CD4-positive, alpha-beta T cell treated with Interferon gamma for 1 hour (primary cell): ENCODE data around the gene CELF1.

Experiments
- DNase-seq: peaks from one replicate; pipeline ENCODE4 v3.0.0-alpha.2; 2020

CELF1 gene

DNA sequence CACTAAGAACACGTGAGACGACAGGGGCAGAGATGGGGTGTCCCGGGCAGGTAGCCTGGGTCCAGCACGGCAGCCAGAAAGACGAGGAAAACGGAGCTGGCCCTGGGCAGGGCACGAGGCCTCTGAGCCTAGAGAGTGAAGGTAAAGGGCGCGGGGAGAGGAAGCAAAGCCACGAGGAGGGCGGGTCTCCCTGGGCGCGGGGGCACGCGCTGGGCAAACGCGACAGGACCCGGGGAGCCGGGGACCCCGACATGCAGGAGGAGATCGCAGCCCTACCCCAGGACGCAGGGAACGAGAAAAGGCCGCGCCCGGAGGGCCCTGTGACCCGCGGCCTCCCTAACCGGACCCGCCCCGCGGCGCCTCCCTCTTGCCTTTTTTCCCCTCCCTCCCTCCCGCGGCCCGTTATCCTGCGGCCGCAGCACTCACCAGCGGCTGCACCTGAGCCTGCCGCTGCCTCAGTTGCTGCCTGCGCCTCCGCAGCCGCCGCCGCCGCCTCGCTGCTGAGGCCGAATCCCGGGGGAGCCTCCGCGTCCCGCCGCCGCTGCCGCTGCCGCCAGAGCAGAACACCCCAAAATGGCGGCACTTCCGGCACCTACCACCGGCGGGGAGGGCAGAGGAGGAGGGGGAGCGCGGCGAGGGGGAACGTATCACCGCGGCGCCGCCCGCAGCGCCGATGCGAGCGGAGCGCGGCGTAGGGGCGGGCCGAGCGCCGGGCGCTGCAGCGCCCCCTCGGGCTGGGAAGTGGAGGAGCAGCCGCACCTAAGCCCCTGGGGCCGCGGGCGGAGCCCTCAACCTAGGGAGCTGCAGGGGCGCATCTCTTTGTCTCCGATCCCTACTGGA, at the start of gene CELF1:
CELF1 (minus strand) TSS at position 567 of the 840 bp plus-strand sequence. CDS start 53,609 bp downstream, outside the sequence.
- peak; percentile 90 for DNase-seq

DNA sequence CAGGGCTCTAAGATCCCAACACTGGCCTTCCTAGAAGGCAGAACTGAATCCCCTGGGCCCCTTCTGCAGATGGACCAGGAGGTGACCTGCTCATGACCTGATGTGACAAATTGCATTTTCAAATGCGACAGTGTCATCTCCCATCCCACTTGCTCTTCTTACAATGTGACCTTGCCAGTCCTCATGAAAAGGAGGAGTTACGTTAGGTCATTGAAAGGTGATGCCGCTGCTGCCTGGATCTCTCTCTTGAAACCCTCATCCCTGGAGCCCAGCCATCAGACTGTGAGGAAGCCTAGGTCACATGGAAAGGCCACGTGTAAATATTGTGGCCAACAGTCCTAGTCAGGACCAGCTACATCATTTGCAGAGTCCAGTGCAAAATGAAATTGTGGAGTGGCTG, 47.0 kb upstream of the CELF1 start:
- no peak for DNase-seq

DNA sequence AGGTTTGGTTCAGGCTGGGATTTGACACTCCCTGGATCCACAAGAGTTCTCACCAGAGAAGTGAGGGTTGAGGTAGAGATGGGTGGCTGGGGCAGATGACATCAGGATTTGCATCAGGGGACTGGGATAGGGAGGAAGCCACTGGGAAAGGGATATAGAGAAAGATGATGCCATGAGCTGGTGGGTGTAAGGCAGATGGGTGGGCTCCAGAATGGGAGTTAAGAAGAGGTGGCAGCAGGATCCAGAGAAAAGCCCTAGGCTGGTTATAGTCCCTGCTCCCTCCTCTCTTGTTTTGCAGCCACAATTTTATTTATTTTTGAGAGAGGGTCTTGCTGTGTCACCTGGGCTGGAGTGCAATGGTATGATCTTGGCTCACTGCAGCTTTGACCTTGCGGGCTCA, 43.0 kb upstream of the CELF1 start:
- DNase-seq: no peak

DNA sequence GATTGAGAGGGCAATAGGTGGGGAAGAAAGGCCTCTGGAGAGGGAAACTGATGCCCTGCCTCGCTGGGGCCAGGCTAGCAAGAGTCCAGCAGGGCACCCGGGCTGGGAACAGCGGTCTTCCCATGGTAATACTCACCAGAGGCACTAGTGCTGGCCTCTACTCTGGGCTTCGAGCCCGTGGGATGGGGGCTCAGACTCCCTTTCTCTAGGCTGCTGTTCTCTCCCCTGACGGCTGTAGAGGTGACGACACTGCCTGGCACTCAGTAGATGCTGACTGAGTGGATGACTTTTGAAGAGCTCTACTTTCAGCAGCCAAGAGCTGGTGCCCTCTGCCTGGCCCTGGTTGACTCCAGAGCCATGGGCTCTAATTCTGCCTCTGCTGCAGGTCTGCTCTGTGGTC, 42.1 kb upstream of the CELF1 start:
- DNase-seq: no peak

DNA sequence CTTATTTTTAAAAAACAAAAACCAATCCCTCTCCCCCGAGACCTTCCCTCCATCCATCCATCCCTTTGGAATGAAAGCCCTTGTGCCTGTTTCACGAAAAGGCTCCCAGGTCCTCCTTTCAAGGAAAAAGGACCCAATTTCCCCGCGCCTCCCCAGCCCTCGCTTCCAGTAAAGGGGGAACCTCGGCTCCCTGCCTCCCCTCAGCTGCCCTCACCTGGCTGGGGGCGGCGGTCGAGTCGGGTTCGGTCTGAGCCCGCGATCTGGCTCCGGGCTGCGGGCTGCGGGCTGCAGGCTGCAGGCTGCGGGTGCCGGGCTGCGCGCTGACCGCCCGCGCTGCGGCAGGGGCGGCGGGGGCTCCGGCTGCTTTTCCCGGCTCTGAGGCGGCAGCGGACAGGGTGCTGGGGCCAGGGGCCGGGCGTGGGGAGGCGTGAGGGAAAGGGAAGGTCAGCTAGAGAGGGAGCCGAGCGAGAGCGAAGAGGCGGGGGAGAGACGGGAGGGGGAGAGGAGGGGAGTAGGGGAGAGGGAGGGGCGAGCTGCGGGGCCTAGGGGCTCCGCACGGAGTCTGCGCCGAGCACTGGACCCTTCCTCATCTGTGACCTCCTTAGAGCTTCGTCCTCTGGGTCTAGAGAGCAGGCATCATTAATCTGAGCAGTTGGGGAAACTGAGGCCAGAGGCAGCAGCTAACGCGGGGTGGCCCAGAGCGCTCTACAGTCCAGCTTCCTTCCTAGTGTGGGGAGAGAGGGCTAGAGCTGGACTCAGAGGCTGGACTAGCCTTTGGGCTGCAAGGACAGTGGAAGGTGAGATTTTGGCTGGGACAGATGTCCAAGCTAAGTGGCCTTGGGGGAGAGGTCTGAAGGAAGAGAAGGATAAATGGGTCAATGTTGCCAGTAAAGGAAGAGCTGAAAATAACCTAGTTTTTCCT, 41.3 kb upstream of the CELF1 start, which contains the start of gene C1QTNF4:
C1QTNF4 (minus strand) TSS at position 478 of the 922 bp plus-strand sequence. CDS start 3,601 bp downstream, outside the sequence.
- no peak for DNase-seq

DNA sequence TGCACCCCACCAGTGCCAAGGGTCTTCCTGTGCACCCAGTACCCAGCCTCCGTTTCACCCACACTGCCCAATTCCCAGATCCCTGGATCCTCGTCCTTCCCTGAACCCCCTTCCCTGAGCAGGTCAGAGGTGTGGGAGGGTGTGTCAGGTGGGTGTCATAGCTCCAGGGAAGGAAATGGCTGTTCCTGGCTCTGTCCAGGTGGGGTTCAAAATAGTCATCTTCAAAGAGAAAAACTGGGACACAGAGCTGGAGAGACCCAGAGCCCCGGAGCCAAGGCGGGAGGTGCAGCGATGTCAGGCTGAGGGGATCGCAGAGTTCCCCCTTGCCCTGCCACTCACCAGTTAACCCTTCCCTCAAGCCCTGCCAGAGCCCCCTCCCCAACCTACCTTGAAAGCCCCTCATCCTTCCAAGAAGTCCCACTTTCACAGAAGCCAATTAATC, 40.6 kb upstream of the CELF1 start:
- DNase-seq: no peak

DNA sequence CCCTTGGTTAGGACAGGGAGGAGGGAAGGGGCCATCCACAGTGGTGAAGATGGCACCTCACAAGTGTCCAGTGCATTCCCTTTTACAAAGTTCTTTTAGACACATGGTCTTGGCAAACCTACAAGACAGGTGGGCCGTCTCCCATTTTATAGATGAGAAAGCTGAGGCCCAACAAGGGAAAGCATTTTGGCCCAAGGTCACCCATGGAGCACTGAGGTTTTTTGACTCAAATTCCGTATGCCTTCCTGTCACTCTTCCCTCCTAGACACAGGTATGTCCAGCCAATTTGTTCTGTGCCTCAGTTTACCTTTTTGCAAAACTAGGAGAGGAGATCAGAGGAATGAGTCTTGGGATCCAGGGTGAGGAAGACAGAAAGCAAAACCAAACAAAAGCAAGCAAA, 40.0 kb upstream of the CELF1 start:
- no peak for DNase-seq

DNA sequence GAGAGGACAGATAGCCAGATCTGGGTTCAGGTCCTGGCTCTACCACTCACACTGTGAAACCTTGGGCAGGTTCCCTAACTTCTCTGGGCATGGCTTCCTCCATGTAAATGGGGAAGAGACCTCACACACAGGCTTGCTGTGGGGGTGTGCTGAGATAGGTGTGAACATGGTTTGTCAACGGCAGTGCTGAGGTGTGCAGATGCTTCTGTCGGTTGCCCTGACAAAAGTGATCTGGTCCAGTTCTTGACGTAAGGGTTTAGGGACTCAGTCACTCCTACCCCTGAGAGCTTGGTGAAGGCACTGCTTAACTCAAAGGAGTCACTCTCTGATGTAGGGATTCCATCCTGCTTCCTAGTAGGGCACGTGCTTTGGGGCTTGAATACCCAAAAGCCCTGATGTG, 39.3 kb upstream of the CELF1 start:
- no peak for DNase-seq

DNA sequence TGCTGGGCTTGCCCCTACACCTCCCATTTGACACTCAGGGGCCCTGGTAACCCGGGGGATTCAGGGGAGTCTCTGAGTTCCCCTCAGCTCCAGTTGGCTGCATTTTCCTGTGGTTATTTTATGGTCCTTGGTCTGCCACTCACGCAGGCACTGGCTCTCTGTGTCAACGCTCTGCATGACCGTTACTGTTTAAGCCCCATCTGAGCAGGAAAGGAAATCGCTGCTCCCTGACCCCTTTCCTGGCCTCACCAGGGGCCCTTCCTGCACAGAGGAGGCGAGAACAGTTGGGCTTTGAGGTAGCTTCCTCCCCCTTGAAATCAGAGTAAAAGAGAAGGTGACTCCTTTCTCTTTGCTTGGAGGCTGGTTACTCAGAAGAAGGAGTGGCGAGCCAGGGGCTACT, 38.8 kb upstream of the CELF1 start:
- no peak for DNase-seq

DNA sequence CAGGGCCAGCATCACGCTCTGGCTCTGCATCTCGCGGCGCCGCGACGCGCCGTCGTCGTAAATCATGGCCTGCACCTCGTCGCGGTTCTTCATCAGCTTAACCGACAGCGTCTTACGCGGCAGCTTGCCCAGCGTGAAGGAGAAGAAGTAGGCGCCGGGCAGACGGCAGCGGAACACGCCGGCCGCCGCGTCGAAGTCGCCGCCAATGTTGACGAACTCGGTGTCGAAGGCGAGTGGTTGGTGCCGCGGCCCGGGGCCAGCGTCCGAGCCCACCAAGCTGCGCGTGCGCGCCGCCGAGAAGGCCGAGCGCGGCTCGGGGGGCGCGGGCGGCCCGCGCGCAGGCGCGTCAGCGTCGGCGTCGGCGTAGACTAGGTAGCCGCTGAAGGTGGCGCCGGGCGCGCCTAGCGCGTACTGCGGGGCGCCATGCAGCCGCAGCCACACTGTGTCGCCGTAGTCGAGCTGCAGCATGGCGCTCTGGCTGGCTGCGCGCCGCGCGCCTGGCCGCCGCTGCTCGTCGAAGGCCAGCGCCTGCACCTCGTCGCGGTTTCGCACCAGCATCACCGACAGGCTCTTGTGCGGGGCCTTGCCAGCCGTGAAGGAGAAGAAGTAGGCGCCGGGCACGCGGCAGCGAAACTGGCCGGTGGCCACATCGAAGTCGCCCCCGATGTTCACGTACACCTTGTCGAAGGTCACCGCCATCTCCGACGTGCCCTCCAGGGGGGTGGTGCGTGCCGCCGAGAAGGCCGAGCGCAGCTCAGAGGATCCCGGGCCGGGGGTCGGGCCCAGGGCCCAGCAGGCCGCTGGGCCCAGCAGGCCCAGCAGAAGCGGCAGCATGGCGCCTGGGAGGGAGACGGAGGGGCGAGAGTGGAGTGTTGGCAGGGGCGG, 37.3 kb upstream of the CELF1 start:
- DNase-seq: no peak

DNA sequence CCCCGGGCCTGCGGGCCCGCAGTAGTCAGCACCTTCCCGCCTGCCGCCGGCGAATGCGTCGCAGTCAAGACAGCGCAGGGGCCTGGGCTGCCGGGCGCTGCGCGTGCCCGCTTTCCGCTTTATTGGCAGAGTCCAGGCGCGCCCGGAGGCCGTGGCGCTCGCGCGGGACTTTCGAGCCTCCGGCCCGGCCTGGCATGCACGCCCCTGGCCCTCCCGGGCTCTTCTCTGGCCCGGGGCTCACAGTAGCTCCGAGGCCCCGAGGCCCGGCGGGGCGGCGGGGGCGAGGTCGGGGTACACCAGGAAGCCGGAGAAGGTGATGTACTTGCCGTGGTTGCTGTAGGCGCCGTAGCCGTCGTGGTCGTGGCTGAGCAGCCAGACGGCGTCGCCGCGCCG, 36.6 kb upstream of the CELF1 start:
- no peak for DNase-seq

DNA sequence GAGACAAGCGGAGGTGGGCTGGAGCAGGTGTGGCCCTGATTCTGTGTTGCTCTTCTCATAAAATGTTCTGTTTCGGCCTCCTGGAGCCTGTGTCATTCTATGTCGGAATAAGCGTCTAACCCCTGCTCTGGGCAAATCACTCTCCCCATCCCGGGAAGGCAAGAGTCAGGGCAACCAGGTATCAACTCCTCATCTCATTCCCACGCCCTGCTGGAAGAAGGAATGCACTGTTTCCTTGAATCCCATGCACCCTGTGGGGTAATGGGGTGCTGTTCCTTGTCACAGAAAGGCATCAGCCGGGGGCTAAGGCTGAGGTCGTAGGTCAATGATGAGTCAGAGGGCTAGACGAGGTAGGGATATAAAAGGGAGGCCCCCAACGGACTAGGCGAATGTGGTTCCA, 36.2 kb upstream of the CELF1 start:
- no peak for DNase-seq

DNA sequence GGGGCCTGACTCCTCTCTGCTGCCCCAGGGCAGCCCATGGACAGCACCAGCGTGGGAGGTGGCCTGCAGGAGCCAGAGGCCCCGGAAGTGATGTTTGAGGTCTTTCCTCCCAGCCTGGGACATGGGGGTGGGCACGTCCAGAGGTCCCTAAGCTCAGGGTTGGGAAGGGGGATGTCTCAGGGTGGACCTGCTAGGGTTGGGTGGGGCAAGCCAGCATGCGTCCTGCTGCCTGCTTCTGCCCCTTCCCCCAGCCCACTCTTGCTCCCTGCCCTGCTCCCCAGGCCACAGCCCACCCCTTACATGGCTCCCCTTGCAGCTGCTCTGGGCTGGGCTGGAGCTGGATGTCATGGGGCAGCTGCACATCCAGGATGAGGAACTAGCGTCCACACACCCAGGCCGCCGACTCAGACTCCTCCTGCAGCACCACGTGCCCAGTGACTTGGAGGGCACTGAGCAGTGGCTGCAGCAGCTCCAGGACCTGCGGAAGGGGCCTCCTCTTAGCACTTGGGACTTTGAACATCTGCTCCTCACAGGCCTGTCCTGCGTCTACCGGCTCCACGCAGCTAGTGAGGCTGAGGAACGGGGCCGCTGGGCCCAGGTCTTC, 34.9 kb upstream of the CELF1 start:
- DNase-seq: peak; percentile 39

DNA sequence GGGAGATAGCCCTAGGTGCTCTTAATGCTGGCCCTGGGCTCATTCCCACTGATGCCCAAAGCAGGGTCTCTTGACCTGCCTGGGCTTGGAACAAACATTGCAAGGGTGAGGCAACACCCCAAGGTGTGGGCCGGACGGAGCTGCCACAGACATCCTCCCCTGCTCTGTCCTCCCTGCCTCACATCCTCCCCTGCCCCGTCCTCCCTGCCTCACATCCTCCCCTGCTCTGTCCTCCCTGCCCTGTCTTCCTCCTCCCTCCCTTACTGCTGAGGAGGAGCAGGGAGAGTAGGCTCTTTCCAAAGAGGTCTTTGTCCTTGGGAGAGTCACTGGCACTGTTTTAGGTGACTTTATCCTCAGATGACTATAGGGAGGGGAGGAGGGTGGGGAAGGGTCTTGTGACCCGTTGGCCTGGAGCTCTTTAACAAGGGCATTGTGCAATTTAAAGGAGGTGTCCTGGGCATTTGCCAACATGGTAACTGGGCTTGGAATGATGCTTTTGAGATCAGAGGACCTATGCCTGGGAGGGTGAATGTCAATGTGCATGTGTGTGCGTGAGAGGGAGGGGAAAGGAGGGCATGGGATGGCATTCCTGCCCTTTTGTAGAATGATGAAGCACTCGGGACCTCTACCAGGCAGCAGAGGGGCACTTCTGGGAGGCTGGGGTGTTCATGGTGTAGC, 34.2 kb upstream of the CELF1 start:
- no peak for DNase-seq

DNA sequence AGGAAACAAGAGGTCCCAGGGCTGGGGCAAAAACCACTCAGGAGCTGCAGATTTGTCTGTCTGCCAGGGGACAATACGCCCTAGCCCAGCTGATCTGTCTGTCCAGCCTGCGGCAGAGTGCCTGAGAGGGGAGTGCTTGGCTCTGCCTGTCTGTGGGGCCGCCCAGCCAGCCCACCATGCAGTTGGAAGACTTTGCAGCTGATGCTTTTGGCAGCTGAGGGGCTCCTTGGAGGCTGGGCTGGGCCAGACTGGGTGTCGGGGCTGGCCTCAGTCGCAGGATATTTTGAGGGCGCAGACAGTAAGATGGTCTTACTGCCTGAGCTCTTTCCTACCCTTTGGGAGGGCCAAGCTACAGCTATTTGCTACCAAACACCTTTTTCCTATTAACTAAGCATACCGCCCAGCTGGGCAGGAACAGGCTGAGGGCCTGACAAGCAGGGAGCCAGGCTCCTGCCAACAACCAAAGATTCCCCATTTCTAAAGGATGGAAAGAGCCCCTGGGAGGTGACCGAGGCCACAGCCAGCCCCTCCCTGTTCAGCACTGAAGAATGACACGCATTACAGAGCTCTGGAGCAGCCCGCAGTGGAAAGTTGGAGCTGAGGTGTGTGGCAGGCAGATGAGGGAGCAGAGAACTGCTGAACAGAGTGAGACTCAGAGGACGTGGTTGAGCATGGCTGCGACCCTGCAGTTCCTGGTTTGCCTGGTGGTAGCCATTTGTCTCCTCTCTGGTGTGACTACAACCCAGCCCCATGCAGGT, 33.3 kb upstream of the CELF1 start, which contains the start of gene FAM180B:
FAM180B (plus strand) TSS at position 581 of the 758 bp plus-strand sequence; CDS start at position 672, 91 bp downstream.
- no peak for DNase-seq

DNA sequence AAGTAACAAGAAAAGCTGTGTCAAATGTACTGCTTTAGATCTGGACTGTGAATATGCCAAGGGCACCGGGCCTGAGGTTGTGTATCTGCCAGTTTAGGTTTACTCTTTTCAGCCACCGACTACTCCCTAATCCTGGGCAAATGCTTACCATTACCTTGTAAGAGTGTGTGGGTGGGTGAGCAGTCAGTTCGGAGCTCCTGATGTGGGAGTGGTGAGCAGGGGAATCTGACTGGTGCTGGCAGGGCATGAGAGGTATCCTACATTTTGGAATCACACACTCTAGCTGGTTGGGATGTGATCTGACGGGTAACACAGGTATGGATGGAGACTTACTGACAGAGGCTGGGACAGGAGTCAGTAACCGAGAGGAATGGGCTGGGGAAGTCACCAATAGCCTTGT, 30.9 kb upstream of the CELF1 start:
- DNase-seq: no peak

DNA sequence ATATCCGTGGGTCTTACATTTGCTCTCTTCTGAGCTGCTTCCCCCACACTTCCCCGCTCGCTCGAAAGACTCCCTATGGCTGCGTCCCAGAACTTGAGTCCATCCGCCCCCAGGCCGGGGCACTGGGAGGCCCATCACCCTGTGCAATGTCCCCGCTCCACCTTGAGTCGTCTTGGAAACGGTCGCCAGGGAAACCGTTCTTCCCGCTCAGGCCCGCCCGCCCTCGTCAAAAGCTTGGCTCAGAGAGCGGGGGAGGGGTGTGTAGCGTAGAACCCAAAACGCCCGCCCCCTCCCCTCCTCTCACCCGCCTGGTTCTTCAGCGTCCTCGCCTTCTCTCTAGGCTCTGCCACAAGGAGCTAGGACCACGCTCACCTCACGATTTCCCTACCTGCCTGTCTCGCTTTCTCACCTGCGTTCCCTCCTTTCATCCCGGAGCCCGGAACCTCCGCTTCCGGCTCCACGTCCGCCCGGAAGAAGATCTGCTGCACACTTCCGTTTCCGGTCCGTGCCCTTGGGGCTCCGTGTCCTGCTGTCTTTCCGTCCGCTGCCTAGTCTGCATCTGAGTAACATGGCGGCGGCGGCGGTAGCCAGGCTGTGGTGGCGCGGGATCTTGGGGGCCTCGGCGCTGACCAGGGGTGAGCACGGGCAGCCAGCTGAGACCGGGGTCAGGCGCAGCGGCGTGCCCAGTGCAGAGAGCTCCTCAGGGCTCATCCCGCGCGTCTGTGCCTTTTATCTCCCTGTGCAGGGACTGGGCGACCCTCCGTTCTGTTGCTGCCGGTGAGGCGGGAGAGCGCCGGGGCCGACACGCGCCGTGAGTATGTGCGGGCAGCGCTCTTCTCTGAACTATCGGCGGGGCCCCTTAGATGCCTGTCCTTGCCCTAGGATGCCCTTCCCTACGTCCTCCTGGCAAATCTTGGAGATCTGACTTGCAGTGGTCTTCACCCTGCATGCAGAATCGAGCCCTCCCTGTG, 25.9 kb upstream of the CELF1 start, which contains the start of the genes KBTBD4 and NDUFS3:
KBTBD4 (minus strand) TSS at position 447 of the 971 bp plus-strand sequence; CDS start at position 428, 19 bp downstream.
NDUFS3 (plus strand) TSS at position 551 of the 971 bp plus-strand sequence; CDS start at position 569, 18 bp downstream.
- peak; percentile 81 for DNase-seq

DNA sequence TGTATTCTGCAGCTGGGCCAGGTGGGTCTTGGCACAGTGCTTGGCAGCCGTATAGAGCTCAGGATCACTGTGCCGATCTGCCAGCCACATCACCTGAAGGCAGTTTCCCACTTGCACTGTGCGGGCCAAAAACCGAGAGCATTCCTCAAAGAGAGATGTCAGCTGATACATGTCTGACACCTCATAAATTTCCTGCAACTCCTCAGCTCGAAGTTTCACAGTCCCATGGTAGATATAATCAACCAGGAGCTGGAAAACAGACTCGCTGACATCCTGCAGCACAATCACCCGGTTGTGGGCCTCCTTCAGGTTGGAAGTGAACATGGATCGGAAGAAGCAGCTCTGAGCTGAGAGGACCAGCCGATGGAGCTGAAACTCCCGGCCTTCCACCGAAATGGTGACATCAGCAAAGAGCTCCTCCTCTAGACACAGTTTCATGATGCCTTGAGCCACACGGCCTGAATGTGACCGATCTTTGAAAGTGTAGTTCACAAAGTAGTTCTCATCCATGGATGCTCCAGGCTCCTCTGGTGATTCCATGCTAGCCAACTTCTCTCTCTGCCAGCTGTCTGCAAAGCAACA, 24.6 kb upstream of the CELF1 start:
- DNase-seq: no peak

DNA sequence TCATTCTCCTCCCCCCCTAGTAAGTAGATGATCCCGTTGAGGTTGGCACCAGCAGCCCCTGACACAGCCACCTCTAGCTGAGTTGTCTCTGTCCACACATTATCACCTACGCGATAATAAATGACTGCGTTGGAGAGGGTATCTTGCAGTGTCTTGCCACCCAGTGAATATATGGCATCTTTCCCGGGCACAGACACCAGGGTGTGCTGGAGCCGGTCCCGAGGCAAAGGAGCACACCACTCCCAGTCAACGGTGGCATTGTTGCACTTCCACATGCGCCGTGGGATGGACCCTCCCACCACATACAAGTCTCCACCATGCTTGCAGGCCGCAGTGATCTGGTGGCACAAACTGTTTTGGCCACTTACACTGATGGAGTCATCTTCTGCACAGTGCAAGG, 20.4 kb upstream of the CELF1 start:
- DNase-seq: no peak
